Measurements from ENCODE around the gene LOXL4.

DNA sequence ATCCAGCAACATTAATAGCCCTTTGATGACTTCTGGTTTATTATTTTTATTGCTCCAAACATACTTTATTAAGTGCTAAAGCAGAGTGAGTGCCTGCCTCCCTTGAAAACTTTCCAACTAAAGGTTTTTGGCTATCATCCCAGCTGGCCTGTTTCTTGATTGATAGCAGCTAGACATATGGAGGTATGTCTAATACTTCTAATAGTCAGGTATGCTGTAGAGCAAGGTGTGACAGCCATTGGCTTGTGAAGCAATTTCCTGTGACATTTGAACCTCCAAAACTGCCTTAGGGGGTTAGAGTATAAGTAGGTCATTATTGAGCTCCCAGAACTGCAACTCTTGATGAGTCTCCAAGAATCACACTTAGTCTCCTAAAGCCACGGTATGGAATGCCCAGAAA lies 55.8 kb downstream of the LOXL4 start:
- TF ChIP-seq, protein P1, sequence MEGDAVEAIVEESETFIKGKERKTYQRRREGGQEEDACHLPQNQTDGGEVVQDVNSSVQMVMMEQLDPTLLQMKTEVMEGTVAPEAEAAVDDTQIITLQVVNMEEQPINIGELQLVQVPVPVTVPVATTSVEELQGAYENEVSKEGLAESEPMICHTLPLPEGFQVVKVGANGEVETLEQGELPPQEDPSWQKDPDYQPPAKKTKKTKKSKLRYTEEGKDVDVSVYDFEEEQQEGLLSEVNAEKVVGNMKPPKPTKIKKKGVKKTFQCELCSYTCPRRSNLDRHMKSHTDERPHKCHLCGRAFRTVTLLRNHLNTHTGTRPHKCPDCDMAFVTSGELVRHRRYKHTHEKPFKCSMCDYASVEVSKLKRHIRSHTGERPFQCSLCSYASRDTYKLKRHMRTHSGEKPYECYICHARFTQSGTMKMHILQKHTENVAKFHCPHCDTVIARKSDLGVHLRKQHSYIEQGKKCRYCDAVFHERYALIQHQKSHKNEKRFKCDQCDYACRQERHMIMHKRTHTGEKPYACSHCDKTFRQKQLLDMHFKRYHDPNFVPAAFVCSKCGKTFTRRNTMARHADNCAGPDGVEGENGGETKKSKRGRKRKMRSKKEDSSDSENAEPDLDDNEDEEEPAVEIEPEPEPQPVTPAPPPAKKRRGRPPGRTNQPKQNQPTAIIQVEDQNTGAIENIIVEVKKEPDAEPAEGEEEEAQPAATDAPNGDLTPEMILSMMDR (IDR thresholded peaks at IDR 0.05): no peak
- TF ChIP-seq EP300 (IDR thresholded peaks at IDR 0.05): no peak
